Measurements from ENCODE around the gene DUSP3. TPM values are rescaled to one million over a fixed set of nuclear protein-coding genes. Genes with fewer than 3 reads are reported as not detected.

Gene DUSP3
- total RNA-seq, 1 experiment from 2014 or later = 16.9 TPM

DNA sequence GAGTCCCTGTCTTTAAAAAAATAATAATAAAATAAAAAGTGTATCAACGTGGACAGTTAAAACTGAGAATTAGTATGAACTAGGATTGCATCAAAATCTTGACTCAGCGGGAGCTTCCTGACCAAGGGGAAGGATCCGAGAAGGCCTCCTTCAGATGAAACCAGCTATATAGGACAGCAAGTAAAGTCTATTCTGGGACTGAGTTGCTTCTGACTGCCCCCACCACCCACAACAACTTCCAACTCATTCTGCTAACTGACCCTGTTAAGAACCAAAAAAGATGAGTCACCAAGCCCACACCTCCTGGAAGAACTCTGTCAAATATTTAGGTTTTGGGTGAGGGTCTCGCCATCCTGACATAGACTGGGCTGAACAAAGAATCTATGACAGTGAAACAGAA lies 29.3 kb upstream of the DUSP3 start:
- no peaks in the 10 kb centered on the region; the same call in 1 of the 2 replicates for H3K27me3 Mint-ChIP-seq (ENCODE audit: low read depth)
- H2BK15ac ChIP-seq (ENCODE audit: low read depth, low read length) = no peak overlapping the region
- no peak overlapping the region for H2BK20ac ChIP-seq (ENCODE audit: low read depth, low read length, poor library complexity, severe bottlenecking)
- no peak overlapping the region for H3K27ac Mint-ChIP-seq
- no peak overlapping the region for H4K8ac ChIP-seq (replicated peaks; ENCODE audit: insufficient read length, low read depth, low read length)
- no peak overlapping the region for H3K27ac ChIP-seq (ENCODE audit: insufficient read length, low read depth, low read length)
- TF ChIP-seq, protein P1, sequence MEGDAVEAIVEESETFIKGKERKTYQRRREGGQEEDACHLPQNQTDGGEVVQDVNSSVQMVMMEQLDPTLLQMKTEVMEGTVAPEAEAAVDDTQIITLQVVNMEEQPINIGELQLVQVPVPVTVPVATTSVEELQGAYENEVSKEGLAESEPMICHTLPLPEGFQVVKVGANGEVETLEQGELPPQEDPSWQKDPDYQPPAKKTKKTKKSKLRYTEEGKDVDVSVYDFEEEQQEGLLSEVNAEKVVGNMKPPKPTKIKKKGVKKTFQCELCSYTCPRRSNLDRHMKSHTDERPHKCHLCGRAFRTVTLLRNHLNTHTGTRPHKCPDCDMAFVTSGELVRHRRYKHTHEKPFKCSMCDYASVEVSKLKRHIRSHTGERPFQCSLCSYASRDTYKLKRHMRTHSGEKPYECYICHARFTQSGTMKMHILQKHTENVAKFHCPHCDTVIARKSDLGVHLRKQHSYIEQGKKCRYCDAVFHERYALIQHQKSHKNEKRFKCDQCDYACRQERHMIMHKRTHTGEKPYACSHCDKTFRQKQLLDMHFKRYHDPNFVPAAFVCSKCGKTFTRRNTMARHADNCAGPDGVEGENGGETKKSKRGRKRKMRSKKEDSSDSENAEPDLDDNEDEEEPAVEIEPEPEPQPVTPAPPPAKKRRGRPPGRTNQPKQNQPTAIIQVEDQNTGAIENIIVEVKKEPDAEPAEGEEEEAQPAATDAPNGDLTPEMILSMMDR (conservative IDR thresholded peaks at IDR 0.05) = no peak
- H3K14ac ChIP-seq (ENCODE audit: insufficient read depth, low read length) = no peak overlapping the region
- H3K36me3 Mint-ChIP-seq (ENCODE audit: insufficient read depth in 1 of 3, low read depth in 3 of 3) = peaks cover 0 to 5% (median 2%) of the 10 kb centered on the region in 3 experiments; a peak in 6 of 7 replicates
- H3K18ac ChIP-seq (ENCODE audit: insufficient read length, low read depth, low read length) = no peak overlapping the region
- no peak overlapping the region for H3K56ac ChIP-seq (ENCODE audit: insufficient read length, low read depth, low read length)
- no peak overlapping the region for H4K91ac ChIP-seq (ENCODE audit: insufficient read length, low read depth, low read length)
- no peak overlapping the region for H3T11ph ChIP-seq (ENCODE audit: low read length)
- peaks cover 30 to 34% of the 10 kb centered on the region in 2 experiments for H3K4me1 Mint-ChIP-seq
- peaks cover 3% of the 10 kb centered on the region; the same call in 1 of the 2 replicates for H3K4me1 ChIP-seq (ENCODE audit: insufficient read depth, low read length)
- H2AFZ ChIP-seq (ENCODE audit: low read length) = no peak overlapping the region
- no peak overlapping the region for H2AK5ac ChIP-seq (ENCODE audit: insufficient read length, low read length)
- no peaks in the 10 kb centered on the region for H3K9me3 ChIP-seq (ENCODE audit: control insufficient read depth, low read depth, low read length)
- no peaks in the 10 kb centered on the region for H3K23me2 ChIP-seq (ENCODE audit: insufficient read length, low read depth, low read length, poor library complexity, severe bottlenecking)
- H3K79me1 ChIP-seq (ENCODE audit: insufficient read depth, low read depth, low read length, poor library complexity, severe bottlenecking) = no peaks in the 10 kb centered on the region
- H2BK5ac ChIP-seq (ENCODE audit: insufficient read length, low read length) = no peak overlapping the region
- no peaks in the 10 kb centered on the region for H3K79me2 ChIP-seq (ENCODE audit: insufficient read depth, low read length)
- H2BK120ac ChIP-seq (ENCODE audit: low read depth, low read length, poor library complexity, severe bottlenecking) = no peak overlapping the region
- no peaks in the 10 kb centered on the region for H3K27me3 ChIP-seq (ENCODE audit: insufficient read depth, low read length)
- no peak overlapping the region for H3K9ac ChIP-seq (ENCODE audit: extremely low read depth, insufficient read length, low read length)
- no peak overlapping the region for H3K4me2 ChIP-seq (ENCODE audit: insufficient read depth, insufficient read length, low read length)
- no peak overlapping the region for H3K23ac ChIP-seq (ENCODE audit: insufficient read length, low read depth, low read length)
- no peak overlapping the region for H3K4me3 Mint-ChIP-seq
- no peak overlapping the region for H4K5ac ChIP-seq (ENCODE audit: insufficient read length, low read depth, low read length)
- H3K4ac ChIP-seq (ENCODE audit: low read depth, low read length) = no peak overlapping the region
- no peak overlapping the region for H2BK12ac ChIP-seq (ENCODE audit: insufficient read length, low read depth, low read length)
- H3K9me3 Mint-ChIP-seq = peaks cover 0 to 2% of the 10 kb centered on the region in 2 experiments; a peak in 1 of 5 replicates
- no peaks in the 10 kb centered on the region for H4K20me1 ChIP-seq (ENCODE audit: control insufficient read depth, insufficient read depth, insufficient read length)
- DNase-seq = no peak
- WGBS (ENCODE audit: extremely low coverage, insufficient read length, low lambda C conversion rate) = no CpG with 5 or more reads among the region's 4 CpGs
